Transverse colon (tissue), 4 donors: Measurements from ENCODE around the gene HASPIN.

Experiments used
- CTCF ChIP-seq, 5 experiments: fragments of 200-600 bp in 3 of 5; fragments of 450-650 bp in 2 of 5; sonication (generic) in 3 of 5; IDR thresholded peaks; 1 replicate in 2 of 5; 2 replicates in 3 of 5; pipeline ENCODE4 v1.5.1; 2016 to 2017; ENCODE audit warnings: antibody characterized with exemption in 5 of 5, inconsistent platforms in 3 of 5, mild to moderate bottlenecking in 2 of 5, moderate library complexity in 1 of 5
- EP300 ChIP-seq: sonication (generic); formaldehyde crosslinking; IDR thresholded peaks from one replicate; pipeline ENCODE4 v1.6.1; 2017; ENCODE audit warnings: antibody characterized with exemption, low read depth
- POLR2A ChIP-seq: fragments of 450-650 bp; IDR thresholded peaks from one replicate; pipeline ENCODE4 v1.6.1; 2016; ENCODE audit warnings: antibody characterized with exemption, mild to moderate bottlenecking, moderate library complexity
- POLR2AphosphoS5 ChIP-seq, 3 donors: sonication (generic); formaldehyde crosslinking; IDR thresholded peaks; one replicate each; pipeline ENCODE4 v1.6.1; 2016; ENCODE audit warnings: antibody characterized with exemption in 3 of 3

- no peak for TF ChIP-seq CTCF (IDR thresholded peaks at IDR 0.05)
- TF ChIP-seq POLR2A: no peak
- no peak for TF ChIP-seq POLR2AphosphoS5 (IDR thresholded peaks at IDR 0.05)
- TF ChIP-seq EP300: no peak
These were observed 36.0 kb downstream of the HASPIN start for GRCh38 chr17:3759597-3760216.
